T-helper 9 cell (primary cell): ENCODE results near the gene GNAZ.
"Not testable (repeated sequence)": the region's sequence is repeated elsewhere in the genome, so short reads cannot be mapped to it uniquely, and the experiment has no call there.

Experiments used
- DNase-seq: peaks from one replicate; pipeline ENCODE4 v3.0.0-alpha.2; 2020
- total RNA-seq, 2 donors: gene quantifications; one replicate each; lab custom pipeline; 2026; lab: John Stamatoyannopoulos, UW

Gene GNAZ
- 1.4 to 4.2 reads per million in 2 donors for total RNA-seq

DNA sequence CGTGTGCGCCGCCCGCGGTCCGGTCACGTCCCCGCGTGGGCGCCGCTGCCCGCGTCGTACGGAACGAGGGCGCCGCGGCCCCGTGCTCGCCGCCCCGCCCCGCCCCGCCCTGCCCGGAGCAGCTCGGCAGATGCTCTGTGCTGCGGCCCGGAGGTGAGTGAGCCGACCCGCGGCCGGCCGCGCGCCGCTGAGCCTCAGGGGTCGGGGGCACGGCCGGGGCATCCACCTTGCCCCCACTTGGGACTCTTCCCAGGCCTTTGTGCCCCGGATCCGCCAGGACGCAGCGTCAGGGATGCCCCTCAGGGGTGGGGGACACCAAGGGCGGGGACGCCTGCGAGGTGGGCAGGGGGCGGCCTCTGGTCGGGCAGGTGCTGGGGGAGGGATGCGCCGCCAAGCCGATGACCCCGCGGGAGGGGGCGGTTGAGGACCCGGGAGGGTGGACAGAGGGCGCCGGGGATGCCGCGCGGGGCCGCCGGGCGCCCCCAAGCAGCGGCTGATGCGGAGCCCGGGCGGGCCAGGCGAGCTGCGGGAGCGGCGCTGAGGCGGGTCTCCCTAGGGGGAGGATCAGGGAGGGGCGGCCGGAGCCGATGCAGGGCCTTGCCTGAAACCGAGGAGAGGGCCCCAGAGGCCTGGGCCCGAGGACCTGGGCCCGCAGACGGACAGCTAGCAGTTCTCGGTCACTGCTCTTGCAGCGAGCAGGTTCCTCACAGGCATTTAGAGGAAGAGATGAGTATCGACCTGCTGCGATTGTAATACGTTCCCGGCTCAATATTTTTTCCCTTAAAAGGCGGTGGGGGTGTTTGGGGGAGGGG lies at the start of gene GNAZ:
Gene GNAZ, plus strand, starts transcription at position 102 of the 812 bp plus-strand sequence. CDS start 25,177 bp downstream, outside the sequence.
- DNase-seq = no peak

DNA sequence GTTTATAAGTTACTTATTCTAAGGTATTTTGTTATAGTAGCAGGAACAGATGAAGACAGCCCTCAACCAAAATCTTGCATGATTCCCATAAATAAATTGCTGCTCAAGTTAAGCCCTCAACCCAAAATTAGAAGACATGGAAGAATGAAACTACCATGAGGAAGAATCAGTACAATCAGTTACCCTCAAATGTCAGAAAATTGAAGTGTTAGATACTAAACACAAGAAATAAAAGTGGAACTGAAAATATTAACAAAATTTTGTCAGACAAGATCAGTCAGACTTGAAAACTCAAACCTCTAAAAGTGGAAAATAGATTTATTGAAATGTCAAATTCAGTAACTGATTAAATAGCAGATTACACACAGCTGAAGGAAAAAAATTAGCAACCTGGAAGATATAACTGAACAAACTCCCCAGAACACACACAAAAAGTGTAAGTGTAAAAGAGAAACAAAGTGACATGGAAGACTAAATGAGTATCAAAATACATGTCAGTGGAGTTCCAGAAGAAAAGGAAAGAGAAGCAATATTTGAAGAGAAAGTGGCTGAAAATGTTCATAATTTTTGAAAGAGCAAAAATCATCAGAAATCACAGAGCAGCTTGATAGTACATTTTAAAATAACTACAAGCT lies 49.5 kb upstream of the GNAZ start:
- no peak for DNase-seq

DNA sequence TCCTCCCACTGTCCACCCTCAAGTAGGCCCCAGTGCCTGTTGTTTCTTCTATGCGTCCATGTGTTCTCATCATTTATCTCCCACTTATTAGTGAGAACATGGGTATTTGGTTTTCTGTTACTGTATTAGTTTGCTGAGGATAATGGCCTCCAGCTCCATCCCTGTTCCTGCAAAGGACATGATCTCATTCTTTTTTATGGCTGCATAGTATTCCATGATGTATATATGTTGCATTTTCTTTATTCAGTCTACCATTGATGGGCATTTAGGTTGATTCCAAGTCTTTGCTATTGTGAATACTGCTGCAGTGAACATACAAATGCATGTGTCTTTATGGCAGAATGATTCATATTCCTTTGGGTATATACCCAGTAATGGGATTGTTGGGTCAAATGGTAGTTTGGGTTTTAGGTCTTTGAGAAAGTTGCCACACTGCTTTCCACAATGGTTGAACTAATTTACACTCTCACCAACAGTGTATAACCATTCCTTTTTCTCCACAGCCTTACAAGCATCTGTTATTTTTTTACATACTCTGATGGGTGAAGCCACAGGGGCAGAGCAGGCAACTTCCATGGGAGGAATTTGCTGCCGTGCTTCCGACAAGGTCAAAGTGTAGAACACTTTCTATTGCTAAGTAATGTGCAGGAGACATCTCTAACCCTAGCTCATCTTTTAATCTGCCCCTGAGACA lies 48.5 kb upstream of the GNAZ start:
- not testable (repeated sequence) for DNase-seq

DNA sequence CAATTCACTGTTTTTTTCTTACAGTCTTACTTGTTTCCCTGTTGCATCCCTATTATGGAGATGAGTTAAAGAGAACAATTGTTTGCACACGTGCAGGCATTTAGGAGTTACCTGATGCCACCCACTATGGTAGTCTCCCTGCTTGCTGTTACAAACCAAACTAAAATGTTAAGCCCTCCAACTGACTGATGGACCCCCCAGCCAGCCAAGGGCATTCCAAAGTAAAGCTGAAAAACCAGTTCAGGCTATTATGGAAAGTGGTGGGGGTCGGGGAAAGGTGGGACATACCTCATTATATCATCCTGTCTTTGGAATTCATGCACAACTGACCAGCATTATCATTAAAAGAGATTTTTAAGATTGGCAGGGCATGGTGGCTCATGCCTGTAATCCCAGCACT lies 47.0 kb upstream of the GNAZ start:
- no peak for DNase-seq

DNA sequence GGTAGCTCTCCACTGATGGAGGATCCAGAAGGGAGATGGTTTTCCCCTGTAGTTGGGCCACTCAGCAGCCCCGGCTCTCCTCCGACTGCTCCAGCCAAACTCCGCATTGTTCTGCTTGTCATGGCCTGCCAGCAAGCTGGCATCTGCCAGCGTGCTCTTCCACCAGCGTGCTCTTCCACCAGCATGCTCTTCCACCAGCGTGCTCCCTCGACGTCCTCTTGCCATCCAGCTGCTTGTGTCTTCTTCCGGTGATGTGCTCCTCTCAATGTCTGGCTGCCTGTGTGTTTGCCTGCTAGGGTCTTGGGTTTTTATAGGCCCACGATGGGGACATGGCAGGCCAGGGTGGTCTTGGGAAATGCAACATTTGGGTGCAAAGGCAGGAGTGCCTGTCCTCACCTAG lies 43.5 kb upstream of the GNAZ start:
- DNase-seq = no peak

GRCh38 chr22:23027849-23028248 lies 42.5 kb upstream of the GNAZ start:
- DNase-seq = not testable (repeated sequence)

DNA sequence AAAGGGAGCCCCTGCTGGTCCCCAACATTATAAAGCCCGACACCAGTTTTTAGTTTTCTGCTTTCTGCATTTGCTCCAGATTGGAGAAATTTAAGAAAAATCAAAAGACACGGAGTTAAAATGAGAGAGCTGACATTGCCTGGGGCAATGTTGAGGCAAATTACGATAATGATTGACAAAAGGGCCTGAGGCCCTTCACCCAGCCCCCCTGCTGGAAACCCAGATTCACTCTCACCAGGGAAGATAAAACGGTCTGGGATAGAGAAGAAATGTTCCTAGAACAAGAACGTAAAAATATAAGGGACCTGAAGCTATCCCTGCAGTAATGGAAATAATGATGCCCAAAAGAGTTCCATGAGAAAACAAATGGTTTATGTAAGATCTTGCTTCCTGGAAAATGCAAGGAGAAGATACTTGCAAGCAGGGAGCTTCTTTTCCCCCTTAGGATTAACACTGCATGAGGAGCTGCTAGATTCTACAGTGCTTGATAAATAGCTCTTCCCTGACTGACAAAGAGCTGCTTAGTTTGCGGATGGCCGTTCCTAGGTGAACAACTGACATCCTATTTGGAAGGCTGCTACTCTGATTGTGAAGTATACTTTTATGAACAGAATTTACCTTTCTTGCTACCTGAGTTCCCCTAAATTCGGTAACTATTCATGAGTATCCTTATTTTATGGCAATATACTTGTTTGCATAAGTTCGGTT lies 40.6 kb upstream of the GNAZ start:
- no peak for DNase-seq

DNA sequence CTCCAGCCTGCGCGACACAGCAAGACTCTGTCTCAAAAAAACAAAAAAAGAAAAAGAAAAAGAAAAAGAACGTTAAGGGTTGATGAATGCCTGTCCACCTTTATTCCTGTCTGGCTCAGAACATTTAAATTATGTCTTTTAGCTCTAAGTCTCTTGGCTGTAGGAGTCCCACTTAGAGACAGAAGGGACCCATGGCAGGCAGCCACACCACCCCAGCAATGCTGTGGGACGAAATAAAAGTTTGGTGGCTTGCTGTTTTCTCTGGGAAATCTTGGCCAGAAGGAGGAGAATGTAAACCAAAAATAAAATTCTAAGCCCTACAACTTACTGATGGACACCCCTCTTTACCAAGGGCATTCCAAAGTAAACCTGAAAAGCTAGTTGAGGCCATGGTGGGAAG lies 38.9 kb upstream of the GNAZ start:
- DNase-seq = no peak

DNA sequence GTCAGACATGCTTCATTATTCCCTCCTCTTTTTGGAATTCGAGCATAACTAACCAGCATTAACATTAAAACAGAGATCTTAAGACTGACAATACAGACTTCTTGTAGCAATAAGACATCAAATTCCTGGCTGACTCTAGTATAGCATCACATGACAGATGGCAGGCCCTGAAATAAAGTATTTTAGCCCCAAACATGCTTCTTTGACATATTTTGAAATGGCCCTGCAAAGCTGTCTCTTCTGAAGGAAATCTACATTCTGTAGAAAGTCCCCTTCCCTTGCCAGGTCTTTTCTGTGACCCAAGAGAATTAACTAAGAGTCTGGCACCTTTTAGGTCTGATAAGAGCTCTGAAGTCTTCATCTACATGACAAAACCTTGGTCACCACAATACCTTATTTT lies 38.5 kb upstream of the GNAZ start:
- DNase-seq = no peak

- no peak for DNase-seq
These were observed 37.7 kb upstream of the GNAZ start for GRCh38 chr22:23032658-23033057.

DNA sequence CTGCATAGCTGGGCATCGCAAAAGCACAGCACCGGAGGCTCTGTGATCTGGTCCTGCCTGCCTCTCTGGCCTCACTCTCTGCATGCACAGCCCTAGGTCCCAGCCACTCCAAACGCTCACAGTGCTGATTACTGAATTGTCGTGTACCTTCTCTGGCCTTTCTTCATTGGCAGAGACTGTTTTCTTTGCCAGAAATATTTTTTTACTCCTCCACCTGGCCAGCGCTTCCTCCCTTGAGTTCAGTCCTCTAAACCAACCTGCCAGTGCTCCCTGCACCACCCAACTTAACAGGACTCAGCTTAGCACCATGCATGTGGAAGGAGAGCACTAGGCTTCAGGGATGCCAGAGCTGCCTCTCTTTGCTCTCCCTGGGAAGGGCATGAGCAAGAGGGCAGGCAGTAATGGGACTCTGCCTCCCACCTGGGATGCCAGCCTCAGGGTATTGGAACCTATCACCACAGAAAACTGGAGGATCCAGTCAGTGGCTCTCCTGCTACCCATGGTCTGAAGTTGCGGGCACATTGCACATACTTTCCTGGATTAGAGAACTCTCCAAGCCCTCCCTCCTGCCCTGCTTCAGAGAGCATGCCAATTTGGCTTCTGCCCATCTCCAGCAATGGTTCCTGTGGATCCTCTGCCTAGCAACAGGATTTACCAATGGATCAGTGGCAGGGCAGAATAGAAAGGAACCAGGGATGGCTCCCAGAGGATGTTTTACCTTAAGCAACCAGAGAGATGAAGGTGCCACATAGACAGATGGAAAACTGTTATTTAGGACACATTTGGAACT lies 37.0 kb upstream of the GNAZ start:
- no peak for DNase-seq

GRCh38 chr22:23034621-23035556 lies 35.4 kb upstream of the GNAZ start:
- no peak for DNase-seq

GRCh38 chr22:23035557-23036277 lies 34.6 kb upstream of the GNAZ start:
- DNase-seq = no peak

- DNase-seq = no peak
These were observed 33.5 kb upstream of the GNAZ start for GRCh38 chr22:23036684-23037428.

GRCh38 chr22:23037429-23038333 lies 32.6 kb upstream of the GNAZ start:
- no peak for DNase-seq

- DNase-seq = no peak
These were observed 32.0 kb upstream of the GNAZ start for GRCh38 chr22:23038334-23038642.

DNA sequence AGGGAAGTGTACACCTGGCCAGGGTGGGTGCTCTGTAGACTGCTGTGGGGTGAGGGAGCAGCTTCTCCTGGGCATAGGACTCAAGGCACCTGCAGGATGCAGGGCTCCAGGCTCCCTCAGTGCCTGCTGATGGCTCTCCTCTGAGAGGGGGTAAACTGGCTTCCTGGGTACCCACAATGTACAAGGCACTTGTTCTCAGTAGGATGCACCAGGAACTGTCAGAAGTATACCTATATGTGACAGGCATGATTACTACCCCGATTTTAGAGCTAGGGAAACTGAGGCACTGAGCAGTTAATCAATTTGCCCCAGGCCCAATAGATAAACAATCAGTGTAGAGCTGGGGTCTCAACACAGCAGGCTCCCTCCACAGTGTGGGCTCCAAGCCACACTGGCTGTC lies 31.4 kb upstream of the GNAZ start:
- no peak for DNase-seq

DNA sequence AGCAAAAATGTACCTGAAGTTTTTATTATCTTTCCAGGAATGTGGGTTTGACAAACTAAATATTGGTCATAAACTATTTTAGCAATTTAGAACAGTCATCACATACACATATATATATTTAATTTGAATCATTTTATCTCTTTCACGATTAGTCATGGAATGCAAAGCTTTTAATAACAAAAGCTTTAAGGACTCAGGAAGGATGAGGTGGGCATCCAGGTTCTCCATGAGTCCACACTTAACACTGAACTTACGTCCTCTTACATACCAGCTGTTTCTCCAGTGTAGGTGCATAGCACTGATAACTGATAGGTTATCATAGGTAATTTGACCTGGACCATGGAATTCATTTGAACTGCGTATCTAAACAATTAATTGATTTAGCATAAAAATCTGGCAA lies 28.1 kb upstream of the GNAZ start:
- DNase-seq = no peak

- no peak for DNase-seq
These were observed 25.7 kb upstream of the GNAZ start for GRCh38 chr22:23044570-23044969.
